H1 (cell line): ENCODE data around the gene WBP1. TPM values are rescaled to one million over a fixed set of nuclear protein-coding genes. Genes with fewer than 3 reads are reported as not detected.

Source experiments
- CTCF ChIA-PET: fragments of 300-600 bp; sonication (Branson Sonifier 250); formaldehyde crosslinking; loops from one replicate; lab custom pipeline; 2021; ENCODE audit not compliant: partially characterized antibody; lab: Charles Lee
- POLR2A ChIA-PET: fragments of 300-600 bp; sonication (Branson Sonifier 250); formaldehyde crosslinking; loops from one replicate; lab custom pipeline; 2021; ENCODE audit warnings: inconsistent platforms; ENCODE audit not compliant: partially characterized antibody; lab: Charles Lee
- DNase-seq, 2 experiments: peaks; one replicate each; pipeline versions ENCODE4 v3.0.0 to v3.0.0-alpha.2; 2010 to 2022; ENCODE audit warnings: low spot score in 2 of 2, low read depth in 1 of 2, mixed read lengths in 1 of 2
- FAIRE-seq: peaks from 2 replicates; lab custom pipeline; 2011; peaks lifted over from hg19 to GRCh38; lab: Jason Lieb, UNC
- H2AFZ ChIP-seq: 2 replicates; pipeline ENCODE4 v1.8.1; 2012; ENCODE audit warnings: low read length, inconsistent platforms
- H2AK5ac ChIP-seq: 2 replicates; pipeline ENCODE4 v1.6.1; 2013; ENCODE audit warnings: low read depth, low read length
- H2BK120ac ChIP-seq: replicated peaks from 2 replicates; pipeline ENCODE3; 2013; ENCODE audit warnings: low read depth, low read length, inconsistent platforms
- H2BK12ac ChIP-seq: 2 replicates; pipeline ENCODE4 v1.6.1; 2013; ENCODE audit warnings: low read depth, low read length
- H2BK15ac ChIP-seq: 2 replicates; pipeline ENCODE4 v1.6.1; 2013; ENCODE audit warnings: low read length
- H2BK20ac ChIP-seq: 2 replicates; pipeline ENCODE4 v1.6.1; 2013; ENCODE audit warnings: low read length
- H2BK5ac ChIP-seq: 2 replicates; pipeline ENCODE4 v1.6.1; 2013; ENCODE audit warnings: low read depth, low read length
- H3K14ac ChIP-seq: 2 replicates; pipeline ENCODE4 v1.6.1; 2013; ENCODE audit warnings: inconsistent platforms; ENCODE audit not compliant: insufficient read length
- H3K18ac ChIP-seq: 2 replicates; pipeline ENCODE4 v1.6.1; 2013; ENCODE audit warnings: low read length; ENCODE audit errors: extremely low read depth
- H3K23ac ChIP-seq: 2 replicates; pipeline ENCODE4 v1.6.1; 2013; ENCODE audit warnings: inconsistent platforms; ENCODE audit not compliant: insufficient read length
- H3K23me2 ChIP-seq: 2 replicates; pipeline ENCODE4 v1.6.1; 2013; ENCODE audit warnings: low read depth, low read length
- H3K27ac ChIP-seq: 2 replicates; pipeline ENCODE4 v1.6.1; 2011; ENCODE audit warnings: low read depth, low read length, inconsistent platforms
- H3K27me3 ChIP-seq, 4 experiments: replicated peaks in 1 of 4; 1 replicate in 1 of 4; 2 replicates in 3 of 4; pipeline versions ENCODE4 v1.6.1 to v1.8.1; 2011 to 2013; ENCODE audit warnings: low read length in 3 of 4, mild to moderate bottlenecking in 3 of 4, inconsistent platforms in 2 of 4, mixed read lengths in 2 of 4, moderate library complexity in 1 of 4; ENCODE audit not compliant: control insufficient read depth in 3 of 4, insufficient read depth in 3 of 4; ENCODE audit errors: extremely low read depth in 1 of 4
- H3K36me3 ChIP-seq, 4 experiments: 2 replicates each; pipeline versions ENCODE4 v1.6.1 to v1.8.1; 2011 to 2013; ENCODE audit warnings: mild to moderate bottlenecking in 4 of 4, low read length in 3 of 4, moderate library complexity in 2 of 4, control low read depth in 1 of 4, inconsistent platforms in 1 of 4; ENCODE audit not compliant: insufficient read depth in 4 of 4, control insufficient read depth in 2 of 4
- H3K4ac ChIP-seq: replicated peaks from 2 replicates; pipeline ENCODE3; 2013; ENCODE audit warnings: low read length, low read depth, mixed read lengths, inconsistent platforms; ENCODE audit not compliant: insufficient read length
- H3K4me1 ChIP-seq, 4 experiments: replicated peaks in 1 of 4; 1 replicate in 1 of 4; 2 replicates in 3 of 4; pipeline versions ENCODE4 v1.6.1 to v1.8.1; 2011 to 2013; ENCODE audit warnings: low read length in 3 of 4, inconsistent platforms in 2 of 4, mixed read lengths in 1 of 4; ENCODE audit not compliant: insufficient read depth in 4 of 4, control insufficient read depth in 3 of 4
- H3K4me2 ChIP-seq, 2 experiments: 2 replicates each; pipeline versions ENCODE4 v1.6.1 to v1.8.1; 2011 to 2013; ENCODE audit warnings: low read depth in 2 of 2, low read length in 2 of 2, control low read depth in 1 of 2, inconsistent platforms in 1 of 2, mild to moderate bottlenecking in 1 of 2; ENCODE audit not compliant: insufficient read depth in 1 of 2
- H3K4me3 ChIP-seq, 4 experiments: fragments of 200-600, 300-600 bp in 1 of 4; sonication (generic), shearing (Covaris generic), sonication (Bioruptor Twin) in 1 of 4; 2 replicates each; pipeline versions ENCODE4 v1.5.1 to v1.8.1; 2011 to 2016; ENCODE audit warnings: low read length in 4 of 4, low read depth in 3 of 4, control low read depth in 2 of 4, inconsistent platforms in 2 of 4, mild to moderate bottlenecking in 2 of 4, mixed read lengths in 1 of 4, moderate library complexity in 1 of 4; ENCODE audit not compliant: insufficient read depth in 2 of 4; ENCODE audit errors: extremely low read depth in 1 of 4
- H3K56ac ChIP-seq: replicated peaks from 2 replicates; pipeline ENCODE3; 2013; ENCODE audit warnings: low read depth, mild to moderate bottlenecking, mixed read lengths, low read length, inconsistent platforms; ENCODE audit not compliant: insufficient read length
- H3K79me1 ChIP-seq: 2 replicates; pipeline ENCODE4 v1.6.1; 2013; ENCODE audit warnings: low read depth, low read length, control low read depth
- H3K79me2 ChIP-seq, 2 experiments: 2 replicates each; pipeline versions ENCODE4 v1.6.1 to v1.8.1; 2012 to 2013; ENCODE audit warnings: low read length in 2 of 2, mild to moderate bottlenecking in 2 of 2, inconsistent platforms in 1 of 2; ENCODE audit not compliant: insufficient read depth in 2 of 2, control insufficient read depth in 1 of 2
- H3K9ac ChIP-seq, 4 experiments: replicated peaks in 1 of 4; 1 replicate in 1 of 4; 2 replicates in 3 of 4; pipeline versions ENCODE4 v1.6.1 to v1.8.1; 2011 to 2013; ENCODE audit warnings: low read depth in 3 of 4, low read length in 3 of 4, control low read depth in 2 of 4, mild to moderate bottlenecking in 2 of 4, moderate library complexity in 2 of 4, inconsistent platforms in 1 of 4; ENCODE audit errors: extremely low read depth in 1 of 4
- H3K9me3 ChIP-seq, 2 experiments: 2 replicates each; pipeline versions ENCODE4 v1.6.1 to v1.8.1; 2012 to 2013; ENCODE audit warnings: mild to moderate bottlenecking in 2 of 2, moderate library complexity in 2 of 2, control low read depth in 1 of 2, inconsistent platforms in 1 of 2, low read depth in 1 of 2, low read length in 1 of 2, mixed read lengths in 1 of 2; ENCODE audit not compliant: insufficient read depth in 2 of 2
- H4K20me1 ChIP-seq, 2 experiments: replicated peaks in 1 of 2; 2 replicates each; pipeline versions ENCODE3 to v1.8.1; 2011 to 2013; ENCODE audit warnings: inconsistent platforms in 2 of 2, low read length in 2 of 2, mild to moderate bottlenecking in 1 of 2; ENCODE audit not compliant: insufficient read depth in 2 of 2, control insufficient read depth in 1 of 2
- H4K5ac ChIP-seq: 2 replicates; pipeline ENCODE4 v1.6.1; 2013; ENCODE audit warnings: low read length, low read depth, mixed read lengths, inconsistent platforms; ENCODE audit not compliant: insufficient read length
- H4K8ac ChIP-seq: 2 replicates; pipeline ENCODE4 v1.8.0; 2013; ENCODE audit warnings: mild to moderate bottlenecking, moderate library complexity, low read length, inconsistent platforms; ENCODE audit not compliant: insufficient read depth; ENCODE audit errors: extremely low read depth
- H4K91ac ChIP-seq: replicated peaks from 2 replicates; pipeline ENCODE3; 2013; ENCODE audit warnings: low read length, mixed read lengths, inconsistent platforms; ENCODE audit not compliant: insufficient read length
- EZH2 ChIP-seq: fragments of 200-600 bp; sonication (generic); IDR thresholded peaks from 2 replicates; pipeline ENCODE4 v1.7.1; 2012; ENCODE audit warnings: low read depth, mild to moderate bottlenecking, moderate library complexity, low read length, inconsistent platforms; ENCODE audit not compliant: severe bottlenecking
- FOSL1 ChIP-seq: IDR thresholded peaks from 2 replicates; pipeline ENCODE4 v1.6.1; 2011; ENCODE audit warnings: mild to moderate bottlenecking, low read depth, low read length, moderate library complexity; ENCODE audit not compliant: insufficient read depth
- HDAC6 ChIP-seq: IDR thresholded peaks from one replicate; pipeline ENCODE4 v1.7.1; 2012; ENCODE audit warnings: low read depth, mild to moderate bottlenecking, inconsistent platforms, low read length, moderate library complexity
- NANOG ChIP-seq: IDR thresholded peaks from 2 replicates; pipeline ENCODE4 v1.6.1; 2011; ENCODE audit warnings: low read length, low read depth, mild to moderate bottlenecking, inconsistent platforms; ENCODE audit not compliant: insufficient read depth, poor library complexity, severe bottlenecking
- RNF2 ChIP-seq: fragments of 200-900, 300-1000 bp; sonication (generic); IDR thresholded peaks from 2 replicates; pipeline ENCODE4 v1.7.1; 2016; ENCODE audit warnings: borderline replicate concordance, low read depth, mild to moderate bottlenecking, antibody characterized with exemption, low read length; ENCODE audit not compliant: poor library complexity, severe bottlenecking; ENCODE audit errors: missing control alignments
- SP1 ChIP-seq: IDR thresholded peaks from 2 replicates; pipeline ENCODE4 v1.6.1; 2011; ENCODE audit warnings: low read depth, low read length
- SP4 ChIP-seq: IDR thresholded peaks from 2 replicates; pipeline ENCODE4 v1.6.1; 2012; ENCODE audit warnings: low read length, inconsistent platforms
- WGBS, 2 experiments: shearing (Covaris generic) in 1 of 2; methylation state at CpG; one replicate each; pipeline versions ENCODE4 v1.1.6 to v1.1.7; 2013 to 2015; ENCODE audit warnings: low lambda C conversion rate in 2 of 2, mixed read lengths in 2 of 2, inconsistent platforms in 1 of 2, low coverage in 1 of 2, missing lambda C conversion rate in 1 of 2; ENCODE audit not compliant: insufficient replicate concordance in 2 of 2, insufficient coverage in 1 of 2, insufficient read length in 1 of 2; ENCODE audit errors: extremely low coverage in 1 of 2, missing lambda C conversion rate in 1 of 2; 5-methylcytosine and 5-hydroxymethylcytosine counted together
- polyA plus RNA-seq, 7 experiments: library from polyadenylated mRNA; depleted of rRNA in 3 of 7; stranded (reverse) in 5 of 7; unstranded in 2 of 7; fragments of >200 nt in 5 of 7; fragments of 200-250 nt in 2 of 7; gene quantifications; 1 replicate in 5 of 7; 2 replicates in 1 of 7; 4 replicates in 1 of 7; pipeline versions ENCODE4 v1.2.1 to v1.2.3, GENCODE V29; 2011 to 2013; ENCODE audit warnings: missing spikeins in 2 of 7, mixed read lengths in 2 of 7
- total RNA-seq: library from RNA; stranded (reverse); fragmentation: NEBNext Ultra II Directional; extraction: Animal tissue kit (Norgen Biotek cat#: 25700); gene quantifications from 2 replicates; pipeline ENCODE4 v1.2.1, GENCODE V29; 2021

The WBP1 gene
- total and polyA plus RNA-seq, 2 of the 8 experiments (the other 6 are each of a cell fraction or from before 2014, with no cell fraction given): 57.2 to 190 TPM

DNA sequence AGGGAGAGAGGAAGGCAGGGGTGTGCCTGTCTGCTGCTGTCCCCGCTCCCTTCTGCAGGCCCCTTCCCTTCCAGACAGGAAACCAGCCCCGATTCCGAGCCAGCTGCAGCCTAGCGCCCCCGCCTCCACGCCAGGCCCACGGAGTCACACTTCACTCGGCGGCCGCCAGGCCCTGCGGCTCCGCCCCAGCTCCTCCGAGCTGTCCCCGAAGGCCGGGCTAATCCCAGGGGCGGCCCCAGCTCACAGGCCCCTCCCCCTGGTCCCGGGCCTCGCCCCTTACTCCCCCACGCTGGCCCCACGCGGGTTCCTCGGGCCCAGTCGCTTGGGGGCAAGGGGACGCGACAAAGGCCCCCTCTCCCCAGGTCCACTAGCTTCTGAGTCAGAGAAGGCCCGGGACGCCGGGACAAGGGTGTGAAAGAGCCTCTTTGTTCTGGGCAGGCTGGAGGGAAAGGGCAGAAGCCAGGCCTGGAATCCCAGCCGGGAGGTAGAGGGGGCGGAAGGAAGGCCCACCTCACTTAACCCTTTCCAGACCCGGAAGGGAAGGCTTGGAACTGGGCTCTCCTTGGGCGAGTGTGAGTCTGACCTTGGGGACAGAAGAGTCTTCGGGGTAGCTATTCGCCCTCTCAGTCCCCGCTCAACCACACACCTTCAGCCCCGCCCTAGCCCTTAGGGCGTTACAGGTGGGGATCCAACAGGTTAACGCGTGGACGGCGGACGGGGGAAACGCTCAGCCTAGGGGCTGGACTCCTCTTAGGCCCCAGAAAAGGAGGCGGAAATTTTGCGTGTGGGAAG, 17.7 kb upstream of the WBP1 start:
- peak overlapping the region; percentile 97 for H4K8ac ChIP-seq
- peak overlapping the region; percentile 79 for H2BK5ac ChIP-seq
- no peak overlapping the region for H2BK12ac ChIP-seq
- peaks cover 6% of the 10 kb centered on the region; the same call in 1 of the 2 replicates for H3K23me2 ChIP-seq
- H3K9me3 ChIP-seq: no peaks in the 10 kb centered on the region
- ChIA-PET CTCF (interaction anchor here (0.6 to 3.1 kb wide), 14 partner anchors 9 to 106 kb away, joined by 3 to 16 read pairs (median 4); partner anchors contain the start of genes CCDC142, TTC31 and WBP1), POLR2A (interaction anchor here (0.6 to 3.9 kb wide), 24 partner anchors 9 to 179 kb away, joined by 3 to 66 read pairs (median 4); partner anchors contain the start of genes AUP1, C2orf81, CCDC142 and HTRA2)
- H3K14ac ChIP-seq: no peak overlapping the region
- H3K4ac ChIP-seq: no peak overlapping the region
- H2AK5ac ChIP-seq: no peak overlapping the region
- H3K4me2 ChIP-seq: peak overlapping the region; percentile 68 to 92
- H4K20me1 ChIP-seq: peaks cover 4 to 10% of the 10 kb centered on the region in 2 experiments
- H3K9ac ChIP-seq: peak overlapping the region; percentile 64 to 77 (median 74)
- WGBS, 2 experiments: 1% methylated on average over 31 of the region's 45 CpGs; no CpG with 5 or more reads in 1 of the 2 experiments
- peak overlapping the region; percentile 71; the same call in 1 of the 2 replicates for H2AFZ ChIP-seq
- DNase-seq (peak in 1 of 2 experiments; percentile 92), FAIRE-seq (no peak)
- H3K79me1 ChIP-seq: peaks cover 13% of the 10 kb centered on the region
- peak overlapping the region; percentile 87 for H3K27ac ChIP-seq
- peak overlapping the region; percentile 69 to 90 (median 80) for H3K4me3 ChIP-seq
- H3K23ac ChIP-seq: no peak overlapping the region
- H4K5ac ChIP-seq: peak overlapping the region; percentile 92
- peaks cover 0 to 5% (median 0%) of the 10 kb centered on the region in 4 experiments; a peak in 1 of 8 replicates for H3K36me3 ChIP-seq
- H3K4me1 ChIP-seq: peaks cover 4 to 24% (median 17%) of the 10 kb centered on the region in 4 experiments; a peak in 6 of 7 replicates
- no peak overlapping the region for H2BK20ac ChIP-seq
- no peaks in the 10 kb centered on the region; a peak in 2 of 7 replicates for H3K27me3 ChIP-seq
- H2BK120ac ChIP-seq: no peak overlapping the region
- H3K18ac ChIP-seq: peak overlapping the region; percentile 72; the same call in 1 of the 2 replicates
- no peak overlapping the region for H4K91ac ChIP-seq
- H2BK15ac ChIP-seq: no peak overlapping the region; the same call in 1 of the 2 replicates
- H3K79me2 ChIP-seq: peaks cover 4 to 35% of the 10 kb centered on the region in 2 experiments; a peak in 2 of 4 replicates
- H3K56ac ChIP-seq: peak overlapping the region; percentile 72
- no peak for TF ChIP-seq HDAC6
- TF ChIP-seq SP1: peak; percentile 81; the same call in 1 of the 2 replicates
- no peak for TF ChIP-seq EZH2
- TF ChIP-seq SP4: peak; percentile 77; the same call in 1 of the 2 replicates
- TF ChIP-seq NANOG: no peak
- TF ChIP-seq RNF2: no peak
- no peak for TF ChIP-seq FOSL1
